A673 (cell line): Measurements from ENCODE around the gene DYNC2LI1.

Experiments used
- EZH2 ChIP-seq: fragments of 200-600 bp; sonication (generic); IDR thresholded peaks from 2 replicates; pipeline ENCODE4 v1.6.1; 2017; ENCODE audit warnings: borderline replicate concordance, low read depth, mild to moderate bottlenecking, mixed read lengths, antibody characterized with exemption, low read length; ENCODE audit not compliant: poor library complexity, severe bottlenecking
- TF ChIP-seq, protein P1 (sequence below): fragments of 300-800, 200-600 bp; sonication (generic); conservative IDR thresholded peaks from 2 replicates; pipeline ENCODE4 v1.5.1; 2017; ENCODE audit warnings: low read depth, mild to moderate bottlenecking, antibody characterized with exemption, low read length, moderate library complexity, mixed read lengths

DNA sequence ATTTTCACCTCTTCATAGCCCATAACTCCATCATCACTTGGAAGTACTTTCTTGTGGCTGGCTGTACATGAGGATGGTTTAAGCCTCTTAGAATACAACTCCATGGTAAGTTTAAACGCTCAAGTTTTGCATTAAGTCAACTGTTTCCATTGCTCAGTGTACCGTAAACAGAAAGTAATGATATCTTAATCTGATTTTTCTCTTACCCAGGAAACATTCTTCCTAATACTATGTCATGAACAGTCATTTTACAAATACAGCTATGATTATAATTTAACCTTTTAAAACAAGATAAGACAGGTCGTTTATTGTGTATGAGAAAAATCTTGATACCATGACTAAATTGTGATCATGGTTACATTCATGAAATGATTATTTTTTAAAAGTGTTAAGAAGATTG is 11.6 kb upstream of the DYNC2LI1 start:
- TF ChIP-seq, protein P1, sequence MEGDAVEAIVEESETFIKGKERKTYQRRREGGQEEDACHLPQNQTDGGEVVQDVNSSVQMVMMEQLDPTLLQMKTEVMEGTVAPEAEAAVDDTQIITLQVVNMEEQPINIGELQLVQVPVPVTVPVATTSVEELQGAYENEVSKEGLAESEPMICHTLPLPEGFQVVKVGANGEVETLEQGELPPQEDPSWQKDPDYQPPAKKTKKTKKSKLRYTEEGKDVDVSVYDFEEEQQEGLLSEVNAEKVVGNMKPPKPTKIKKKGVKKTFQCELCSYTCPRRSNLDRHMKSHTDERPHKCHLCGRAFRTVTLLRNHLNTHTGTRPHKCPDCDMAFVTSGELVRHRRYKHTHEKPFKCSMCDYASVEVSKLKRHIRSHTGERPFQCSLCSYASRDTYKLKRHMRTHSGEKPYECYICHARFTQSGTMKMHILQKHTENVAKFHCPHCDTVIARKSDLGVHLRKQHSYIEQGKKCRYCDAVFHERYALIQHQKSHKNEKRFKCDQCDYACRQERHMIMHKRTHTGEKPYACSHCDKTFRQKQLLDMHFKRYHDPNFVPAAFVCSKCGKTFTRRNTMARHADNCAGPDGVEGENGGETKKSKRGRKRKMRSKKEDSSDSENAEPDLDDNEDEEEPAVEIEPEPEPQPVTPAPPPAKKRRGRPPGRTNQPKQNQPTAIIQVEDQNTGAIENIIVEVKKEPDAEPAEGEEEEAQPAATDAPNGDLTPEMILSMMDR, result no peak
- no peak for TF ChIP-seq EZH2
